ENCODE measurements around the gene SYNE2.

- TF ChIP-seq POLR2AphosphoS5 (IDR thresholded peaks at IDR 0.05; ENCODE audit: borderline replicate concordance, low read depth, low read length), result no peak
- no peak for TF ChIP-seq EZH2 (IDR thresholded peaks at IDR 0.05)
These were observed 257.2 kb downstream of the SYNE2 start for GRCh38 chr14:64109819-64110554.
